ENCODE results near the gene SLC44A1. TPM values are rescaled to one million over a fixed set of nuclear protein-coding genes. Genes with fewer than 3 reads are reported as not detected.

The SLC44A1 gene
- total RNA-seq, 8 experiments from 2014 or later = 7.3 to 166 (median 24.9) TPM

GRCh38 chr9:105418588-105419500 lies 174.4 kb downstream of the SLC44A1 start:
- Histone ChIP-seq H3K4me3 (no peak overlapping the region), H3K27ac (no peak overlapping the region), H3K4me1 (replicated peaks in 1 of 2) (peaks cover 2 to 5% of the 10 kb centered on the region in 2 donors)
- in situ Hi-C loops (cut with MboI; ENCODE audit: low pct_unique_long_range_greater_than_20kb in 2 of 9, low sequenced_read_pairs in 9 of 9, unreplicated experiment in 9 of 9) = loop anchor here in 7 of 9 experiments (10.0 to 25.0 kb wide), 4 partner anchors 257 to 632 kb away; partner anchors contain the start of gene ABCA1 (in 1 of the 7)
- ATAC-seq (replicated peaks in 6 of 8) = peak in 1 of 8 experiments; percentile 37
- WGBS, 10 experiments = 47 to 86% (median 80%) methylated on average over 2 to 3 of the region's 3 CpGs; no CpG with 5 or more reads in 1 of the 10 experiments

- ATAC-seq (replicated peaks in 6 of 8) = no peak
- 79 to 95% (median 91%) methylated on average over 2 to 10 of the region's 10 CpGs; no CpG with 5 or more reads in 1 of the 10 experiments for WGBS, 10 experiments
- Histone ChIP-seq H3K27ac (no peak overlapping the region), H3K4me1 (replicated peaks in 1 of 2) (peaks cover 2 to 3% of the 10 kb centered on the region in 2 donors), H3K4me3 (no peak overlapping the region)
- in situ Hi-C loops (cut with MboI; ENCODE audit: low pct_unique_long_range_greater_than_20kb in 2 of 9, low sequenced_read_pairs in 9 of 9, unreplicated experiment in 9 of 9) = loop anchor here in 7 of 9 experiments (10.0 to 25.0 kb wide), 4 partner anchors 258 to 633 kb away; partner anchors contain the start of gene ABCA1 (in 1 of the 7)
Measured at GRCh38 chr9:105419816-105420597, 175.6 kb downstream of the SLC44A1 start.

- in situ Hi-C loops (cut with MboI; ENCODE audit: low pct_unique_long_range_greater_than_20kb in 2 of 9, low sequenced_read_pairs in 9 of 9, unreplicated experiment in 9 of 9) = loop anchor here in 7 of 9 experiments (25.0 kb wide), 3 partner anchors 259 to 634 kb away; no protein-coding TSS in a partner anchor
- WGBS, 10 experiments = 60 to 100% (median 100%) methylated on average over 1 to 2 of the region's 2 CpGs; no CpG with 5 or more reads in 2 of the 10 experiments
- no peak for ATAC-seq (replicated peaks in 6 of 8)
- no peaks in the 10 kb centered on the region for H3K4me1 ChIP-seq (replicated peaks in 1 of 2)
- H3K27ac ChIP-seq = no peak overlapping the region
- H3K4me3 ChIP-seq = no peak overlapping the region
Measured at GRCh38 chr9:105421154-105421553, 176.7 kb downstream of the SLC44A1 start.

GRCh38 chr9:105421864-105422263 lies 177.4 kb downstream of the SLC44A1 start:
- 83 to 100% (median 100%) methylated on average over 1 to 3 of the region's 5 CpGs; no CpG with 5 or more reads in 4 of the 10 experiments for WGBS, 10 experiments
- in situ Hi-C loops (cut with MboI; ENCODE audit: low pct_unique_long_range_greater_than_20kb in 2 of 9, low sequenced_read_pairs in 9 of 9, unreplicated experiment in 9 of 9) = loop anchor here in 7 of 9 experiments (25.0 kb wide), 3 partner anchors 260 to 635 kb away; no protein-coding TSS in a partner anchor
- H3K4me3 ChIP-seq = no peak overlapping the region
- H3K27ac ChIP-seq = no peak overlapping the region
- ATAC-seq (replicated peaks in 6 of 8) = no peak
- H3K4me1 ChIP-seq (replicated peaks in 1 of 2) = no peaks in the 10 kb centered on the region

GRCh38 chr9:105425816-105426433 lies 181.5 kb downstream of the SLC44A1 start:
- H3K27ac ChIP-seq = no peak overlapping the region
- no peak overlapping the region for H3K4me3 ChIP-seq
- WGBS, 10 experiments = 40 to 100% (median 75%) methylated on average over 1 to 2 of the region's 2 CpGs; no CpG with 5 or more reads in 4 of the 10 experiments
- ATAC-seq (replicated peaks in 6 of 8) = peak in 4 of 8 experiments; percentile 45 to 89 (median 84)
- in situ Hi-C loops (cut with MboI; ENCODE audit: low pct_unique_long_range_greater_than_20kb in 2 of 9, low sequenced_read_pairs in 9 of 9, unreplicated experiment in 9 of 9) = no loop called here
- no peaks in the 10 kb centered on the region for H3K4me1 ChIP-seq (replicated peaks in 1 of 2)

- H3K4me3 ChIP-seq = no peak overlapping the region
- H3K4me1 ChIP-seq (replicated peaks in 1 of 2) = no peaks in the 10 kb centered on the region
- H3K27ac ChIP-seq = no peak overlapping the region
- in situ Hi-C loops (cut with MboI; ENCODE audit: low pct_unique_long_range_greater_than_20kb in 2 of 9, low sequenced_read_pairs in 9 of 9, unreplicated experiment in 9 of 9) = no loop called here
- ATAC-seq (replicated peaks in 6 of 8) = no peak
- WGBS, 10 experiments = 67 to 97% (median 88%) methylated on average over 2 to 3 of the region's 3 CpGs; no CpG with 5 or more reads in 2 of the 10 experiments
Measured at GRCh38 chr9:105426657-105427056, 182.2 kb downstream of the SLC44A1 start.

GRCh38 chr9:105431424-105432246 lies 187.2 kb downstream of the SLC44A1 start:
- in situ Hi-C loops (cut with MboI; ENCODE audit: low pct_unique_long_range_greater_than_20kb in 2 of 9, low sequenced_read_pairs in 9 of 9, unreplicated experiment in 9 of 9) = no loop called here
- Histone ChIP-seq H3K4me3 (no peak overlapping the region), H3K4me1 (replicated peaks in 1 of 2) (no peaks in the 10 kb centered on the region), H3K27ac (no peak overlapping the region)
- ATAC-seq (replicated peaks in 6 of 8) = no peak
- WGBS, 10 experiments = 20 to 100% (median 80%) methylated on average over 1 to 9 of the region's 9 CpGs

- WGBS, 10 experiments = 40 to 100% (median 60%) methylated on average over 1 to 2 of the region's 2 CpGs; no CpG with 5 or more reads in 1 of the 10 experiments
- in situ Hi-C loops (cut with MboI; ENCODE audit: low pct_unique_long_range_greater_than_20kb in 2 of 9, low sequenced_read_pairs in 9 of 9, unreplicated experiment in 9 of 9) = no loop called here
- no peak for ATAC-seq (replicated peaks in 6 of 8)
Measured at GRCh38 chr9:105432247-105432842, 187.9 kb downstream of the SLC44A1 start.

GRCh38 chr9:105435453-105435852 lies 191.0 kb downstream of the SLC44A1 start:
- WGBS, 10 experiments = 0 to 100% (median 90%) methylated on average over 1 to 3 of the region's 3 CpGs; no CpG with 5 or more reads in 3 of the 10 experiments
- no peak overlapping the region for H3K4me3 ChIP-seq
- H3K4me1 ChIP-seq (replicated peaks in 1 of 2) = peaks cover 0 to 9% of the 10 kb centered on the region in 2 donors
- in situ Hi-C loops (cut with MboI; ENCODE audit: low pct_unique_long_range_greater_than_20kb in 2 of 9, low sequenced_read_pairs in 9 of 9, unreplicated experiment in 9 of 9) = no loop called here
- no peak for ATAC-seq (replicated peaks in 6 of 8)
- no peak overlapping the region for H3K27ac ChIP-seq

More at GRCh38 chr9:105432247-105432842, 187.9 kb downstream of the SLC44A1 start:
- Histone ChIP-seq H3K4me3 (no peak overlapping the region), H3K27ac (no peak overlapping the region), H3K4me1 (replicated peaks in 1 of 2) (no peaks in the 10 kb centered on the region)

- no peak for ATAC-seq (replicated peaks in 6 of 8)
- in situ Hi-C loops (cut with MboI; ENCODE audit: low pct_unique_long_range_greater_than_20kb in 2 of 9, low sequenced_read_pairs in 9 of 9, unreplicated experiment in 9 of 9) = no loop called here
- 20 to 100% (median 94%) methylated on average over 1 to 4 of the region's 4 CpGs for WGBS, 10 experiments
- Histone ChIP-seq H3K4me3 (no peak overlapping the region), H3K4me1 (replicated peaks in 1 of 2) (peaks cover 0 to 9% of the 10 kb centered on the region in 2 donors), H3K27ac (no peak overlapping the region)
Measured at GRCh38 chr9:105436783-105437182, 192.3 kb downstream of the SLC44A1 start.

- WGBS, 10 experiments = 17 to 100% (median 75%) methylated on average over 1 of the region's 1 CpG; no CpG with 5 or more reads in 3 of the 10 experiments
- Histone ChIP-seq H3K27ac (no peak overlapping the region), H3K4me3 (no peak overlapping the region), H3K4me1 (replicated peaks in 1 of 2) (peaks cover 0 to 9% of the 10 kb centered on the region in 2 donors)
- ATAC-seq (replicated peaks in 6 of 8) = peak in 1 of 8 experiments; percentile 10
- in situ Hi-C loops (cut with MboI; ENCODE audit: low pct_unique_long_range_greater_than_20kb in 2 of 9, low sequenced_read_pairs in 9 of 9, unreplicated experiment in 9 of 9) = no loop called here
Measured at GRCh38 chr9:105437704-105438103, 193.3 kb downstream of the SLC44A1 start.

Measured in motor neuron (in vitro differentiated cells).